ENCODE data around the gene OR5C1.

DNA sequence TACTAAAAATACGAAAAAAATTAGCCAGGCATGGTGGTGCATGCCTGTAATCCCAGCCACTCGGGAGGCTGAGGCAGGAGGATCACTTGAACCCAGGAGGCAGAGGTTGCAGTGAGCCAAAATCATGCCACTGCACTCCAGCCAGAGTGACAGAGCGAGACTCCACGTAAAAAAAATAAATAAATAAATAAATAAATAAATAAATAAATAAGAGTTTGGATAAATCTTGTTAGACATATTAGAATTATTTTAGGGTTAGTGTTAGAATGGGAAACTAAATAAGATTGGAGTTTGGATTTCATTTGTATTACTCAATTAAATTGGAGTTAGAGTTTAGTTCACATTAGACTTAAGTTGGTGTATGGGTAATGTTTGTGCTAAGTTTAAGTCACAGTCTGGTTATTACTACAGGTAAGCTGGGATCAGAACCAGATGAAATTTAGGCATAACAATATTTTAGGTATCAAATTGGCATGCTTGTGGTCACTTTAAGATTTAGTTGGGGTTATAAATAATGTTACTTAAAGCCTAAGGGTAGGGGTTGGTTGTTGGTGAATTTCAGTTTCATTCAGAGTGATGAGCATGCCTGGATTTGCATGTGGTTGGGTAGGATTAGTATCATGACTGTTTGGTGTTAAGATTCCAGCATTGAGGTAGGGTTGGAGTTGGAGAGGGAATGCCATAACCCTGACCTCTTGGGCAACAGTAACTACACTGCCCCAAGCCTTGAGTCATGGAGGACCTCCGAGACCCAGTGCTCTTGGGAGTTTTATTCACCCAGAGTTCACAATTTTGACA is 3.3 kb downstream of the OR5C1 start:
- TF ChIP-seq POLR2A (IDR thresholded peaks at IDR 0.05): no peak
- TF ChIP-seq, protein P1, sequence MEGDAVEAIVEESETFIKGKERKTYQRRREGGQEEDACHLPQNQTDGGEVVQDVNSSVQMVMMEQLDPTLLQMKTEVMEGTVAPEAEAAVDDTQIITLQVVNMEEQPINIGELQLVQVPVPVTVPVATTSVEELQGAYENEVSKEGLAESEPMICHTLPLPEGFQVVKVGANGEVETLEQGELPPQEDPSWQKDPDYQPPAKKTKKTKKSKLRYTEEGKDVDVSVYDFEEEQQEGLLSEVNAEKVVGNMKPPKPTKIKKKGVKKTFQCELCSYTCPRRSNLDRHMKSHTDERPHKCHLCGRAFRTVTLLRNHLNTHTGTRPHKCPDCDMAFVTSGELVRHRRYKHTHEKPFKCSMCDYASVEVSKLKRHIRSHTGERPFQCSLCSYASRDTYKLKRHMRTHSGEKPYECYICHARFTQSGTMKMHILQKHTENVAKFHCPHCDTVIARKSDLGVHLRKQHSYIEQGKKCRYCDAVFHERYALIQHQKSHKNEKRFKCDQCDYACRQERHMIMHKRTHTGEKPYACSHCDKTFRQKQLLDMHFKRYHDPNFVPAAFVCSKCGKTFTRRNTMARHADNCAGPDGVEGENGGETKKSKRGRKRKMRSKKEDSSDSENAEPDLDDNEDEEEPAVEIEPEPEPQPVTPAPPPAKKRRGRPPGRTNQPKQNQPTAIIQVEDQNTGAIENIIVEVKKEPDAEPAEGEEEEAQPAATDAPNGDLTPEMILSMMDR (IDR thresholded peaks at IDR 0.05): no peak

Data from prostate gland (tissue), 2 donors.